GM20000 (cell line): ENCODE data around the gene SOAT2.

Experiments used
- DNase-seq: peaks from one replicate; pipeline ENCODE4 v3.0.0; 2012; ENCODE audit warnings: low spot score
- CTCF ChIP-seq: IDR thresholded peaks from 2 replicates; pipeline ENCODE4 v1.5.1; 2012; ENCODE audit warnings: mild to moderate bottlenecking, control low read depth; ENCODE audit errors: extremely low read depth, missing control alignments

SOAT2 gene

GRCh38 chr12:53062977-53063707 is 40.1 kb upstream of the SOAT2 start:
- DNase-seq = no peak
- TF ChIP-seq CTCF = no peak

DNA sequence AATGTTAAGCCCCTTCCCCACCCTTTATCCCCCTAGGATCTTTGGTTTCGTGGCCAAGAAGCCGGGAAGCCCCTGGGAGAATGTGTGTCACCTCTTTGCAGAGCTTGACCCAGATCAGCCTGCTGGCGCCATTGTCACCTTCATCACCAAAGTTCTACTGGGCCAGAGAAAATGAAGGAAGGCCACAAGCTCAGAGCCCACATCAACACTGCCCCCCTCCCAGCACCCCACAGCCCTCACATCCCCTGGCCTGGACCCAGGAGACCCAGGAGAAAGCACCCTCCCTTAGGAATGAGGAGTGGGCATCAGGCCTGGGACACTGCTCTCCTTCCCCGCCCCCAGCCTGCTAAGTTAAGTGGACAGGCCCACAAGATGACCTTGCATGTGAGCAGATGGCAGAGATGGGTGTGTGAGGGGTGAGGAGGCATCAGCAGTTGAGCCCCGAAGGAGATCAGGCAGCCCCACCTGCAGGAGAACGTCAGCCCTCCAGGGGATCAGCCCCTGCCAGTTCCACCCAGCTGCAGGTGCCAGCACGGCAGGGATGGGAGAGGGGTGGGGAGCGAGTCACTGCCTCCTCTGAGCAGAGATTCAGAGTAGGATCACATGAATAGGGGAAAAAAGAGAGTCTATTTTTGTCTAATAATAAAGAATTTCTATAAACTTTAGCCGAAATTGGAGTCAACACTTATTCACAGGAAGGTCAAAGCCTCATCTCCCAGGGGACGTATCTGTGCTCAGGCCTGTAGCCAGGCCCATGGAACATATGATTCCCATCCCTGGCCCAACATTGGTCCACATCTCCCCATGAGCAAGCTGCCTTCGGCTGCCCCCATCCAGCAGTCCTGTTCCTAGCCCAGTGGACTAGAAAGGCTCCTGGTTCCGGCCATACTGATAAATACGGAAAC is 39.3 kb upstream of the SOAT2 start:
- no peak for TF ChIP-seq CTCF
- no peak for DNase-seq

DNA sequence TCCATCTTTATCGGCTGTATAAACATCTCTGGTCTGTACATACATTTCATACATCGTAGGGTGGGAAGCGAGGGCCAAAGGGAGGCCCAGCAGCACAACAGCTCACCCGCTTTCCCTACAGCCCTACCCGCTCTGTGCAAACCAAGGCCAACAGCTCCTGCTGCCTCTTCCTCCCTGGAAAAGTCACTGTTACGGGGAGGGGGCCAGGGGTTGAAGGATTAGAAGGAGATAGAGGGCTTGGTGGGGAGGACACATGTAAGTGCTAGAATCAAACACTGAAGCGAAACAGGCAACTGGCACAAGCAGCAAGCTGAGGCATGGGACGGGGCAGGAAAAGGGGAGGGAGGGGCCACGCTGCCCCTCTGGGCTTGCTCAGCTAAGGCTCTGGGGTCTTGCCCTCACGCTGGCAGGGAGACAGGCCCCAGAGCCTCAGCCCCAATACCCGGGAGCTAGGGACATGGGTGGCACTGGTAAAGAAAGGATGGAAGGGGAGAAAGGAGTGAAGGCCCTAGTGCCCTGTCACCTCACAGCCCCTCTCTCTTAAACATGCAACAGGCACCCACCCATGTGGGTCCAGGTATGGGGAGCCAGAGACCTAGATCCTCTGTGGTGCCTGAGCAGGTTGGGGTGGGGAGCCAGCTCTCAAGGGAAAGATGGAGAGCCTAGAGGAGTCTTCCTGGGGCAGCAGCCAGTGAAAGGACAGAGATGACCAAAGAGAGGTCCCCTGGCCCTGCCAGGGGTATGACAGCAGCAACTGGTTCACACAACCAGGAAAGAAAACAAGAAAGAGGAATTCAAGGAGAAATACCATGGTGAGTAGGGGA is 38.5 kb upstream of the SOAT2 start:
- DNase-seq = no peak
- TF ChIP-seq CTCF = no peak

DNA sequence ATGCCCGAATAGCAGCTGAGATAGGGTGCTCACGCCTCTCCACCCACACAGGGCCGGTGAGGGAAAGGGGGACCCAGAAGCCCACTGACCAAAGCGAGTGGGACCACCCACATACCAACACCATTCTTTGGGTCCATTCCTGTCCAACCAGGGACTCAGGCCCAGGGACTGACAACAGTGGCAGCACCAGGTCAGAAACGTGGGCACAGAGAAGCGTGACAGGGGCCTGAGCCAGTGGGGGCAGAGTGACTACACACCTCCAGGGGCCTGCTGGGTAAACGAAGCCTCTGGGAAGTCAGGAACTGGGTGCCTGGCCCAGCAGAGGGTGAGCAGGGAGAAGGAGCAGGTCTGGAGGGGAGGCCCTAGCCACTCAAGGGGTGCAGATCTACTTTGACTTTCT is 37.8 kb upstream of the SOAT2 start:
- DNase-seq = no peak
- no peak for TF ChIP-seq CTCF

- DNase-seq = peak; percentile 84
- TF ChIP-seq CTCF = peak; percentile 70
Observed at GRCh38 chr12:53065975-53066931, 37.0 kb upstream of the SOAT2 start.

- DNase-seq = no peak
- TF ChIP-seq CTCF = no peak
Observed at GRCh38 chr12:53067074-53067992, 36.0 kb upstream of the SOAT2 start.
